ENCODE measurements around the gene GPBP1L1.
"Not testable (repeated sequence)": the region's sequence is repeated elsewhere in the genome, so short reads cannot be mapped to it uniquely, and the experiment has no call there.

The GPBP1L1 gene

DNA sequence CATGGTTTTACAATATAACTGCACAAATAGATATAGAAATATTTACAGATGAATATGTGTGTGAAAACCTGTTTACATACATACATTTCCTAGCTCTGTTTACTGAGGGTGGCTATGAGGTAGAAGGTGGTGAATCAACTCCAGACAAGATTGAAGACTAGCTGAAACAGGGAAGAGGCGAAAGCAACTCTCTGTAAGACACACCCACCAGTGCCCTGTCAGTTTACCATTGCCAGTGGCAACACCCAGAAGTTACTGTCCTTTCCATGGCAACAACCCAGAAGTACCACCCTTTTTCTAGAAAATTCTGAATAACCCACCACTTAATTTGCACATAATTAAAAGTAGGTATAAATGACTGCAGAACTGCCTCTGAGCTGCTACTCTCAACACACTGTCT is 18.3 kb upstream of the GPBP1L1 start:
- H3K9me3 ChIP-seq (ENCODE audit: control insufficient read depth, insufficient read depth, low read length) = no peaks in the 10 kb centered on the region
- H3K27me3 ChIP-seq (ENCODE audit: control insufficient read depth, insufficient read depth, low read length) = no peaks in the 10 kb centered on the region
- no peaks in the 10 kb centered on the region for H3K4me1 ChIP-seq (ENCODE audit: control insufficient read depth, insufficient read depth, low read length)
- no peaks in the 10 kb centered on the region for H3K36me3 ChIP-seq (ENCODE audit: control insufficient read depth, insufficient read depth, low read length)
- no peak overlapping the region for H3K4me3 ChIP-seq (ENCODE audit: low read depth, low read length)
- no peak overlapping the region for H3K9ac ChIP-seq (ENCODE audit: low read depth, low read length)

GRCh38 chr1:45694823-45695222 is 8.5 kb upstream of the GPBP1L1 start:
- Histone ChIP-seq H3K9ac (ENCODE audit: low read depth, low read length) (no peak overlapping the region), H3K27me3 (ENCODE audit: control insufficient read depth, insufficient read depth, low read length) (no peaks in the 10 kb centered on the region), H3K9me3 (ENCODE audit: control insufficient read depth, insufficient read depth, low read length) (no peaks in the 10 kb centered on the region), H3K4me3 (ENCODE audit: low read depth, low read length) (no peak overlapping the region), H3K4me1 (ENCODE audit: control insufficient read depth, insufficient read depth, low read length) (no peaks in the 10 kb centered on the region), H3K36me3 (ENCODE audit: control insufficient read depth, insufficient read depth, low read length) (peaks cover 9% of the 10 kb centered on the region)

GRCh38 chr1:45693811-45694210 is 7.5 kb upstream of the GPBP1L1 start:
- H3K9ac ChIP-seq (ENCODE audit: low read depth, low read length); H3K36me3 ChIP-seq (ENCODE audit: control insufficient read depth, insufficient read depth, low read length): not testable (repeated sequence)

GRCh38 chr1:45687754-45688740 is 1.7 kb upstream of the GPBP1L1 start, which contains the start of gene TMEM69:
Gene TMEM69, plus strand, starts transcription at chr1:45688181. Its CDS starts 2,888 bp downstream, at chr1:45691069.
- Histone ChIP-seq H3K4me1 (ENCODE audit: control insufficient read depth, insufficient read depth, low read length) (no peaks in the 10 kb centered on the region), H3K9me3 (ENCODE audit: control insufficient read depth, insufficient read depth, low read length) (no peaks in the 10 kb centered on the region), H3K4me3 (ENCODE audit: low read depth, low read length) (peak within 1 kb of the TSS; percentile 99), H3K36me3 (ENCODE audit: control insufficient read depth, insufficient read depth, low read length) (peaks cover under 1% of the 10 kb centered on the region), H3K9ac (ENCODE audit: low read depth, low read length) (peak within 1 kb of the TSS; percentile 93), H3K27me3 (ENCODE audit: control insufficient read depth, insufficient read depth, low read length) (no peaks in the 10 kb centered on the region)

More at GRCh38 chr1:45693811-45694210, 7.5 kb upstream of the GPBP1L1 start:
- H3K27me3 ChIP-seq (ENCODE audit: control insufficient read depth, insufficient read depth, low read length); H3K4me3 ChIP-seq (ENCODE audit: low read depth, low read length); H3K9me3 ChIP-seq (ENCODE audit: control insufficient read depth, insufficient read depth, low read length); H3K4me1 ChIP-seq (ENCODE audit: control insufficient read depth, insufficient read depth, low read length): not testable (repeated sequence)

DNA sequence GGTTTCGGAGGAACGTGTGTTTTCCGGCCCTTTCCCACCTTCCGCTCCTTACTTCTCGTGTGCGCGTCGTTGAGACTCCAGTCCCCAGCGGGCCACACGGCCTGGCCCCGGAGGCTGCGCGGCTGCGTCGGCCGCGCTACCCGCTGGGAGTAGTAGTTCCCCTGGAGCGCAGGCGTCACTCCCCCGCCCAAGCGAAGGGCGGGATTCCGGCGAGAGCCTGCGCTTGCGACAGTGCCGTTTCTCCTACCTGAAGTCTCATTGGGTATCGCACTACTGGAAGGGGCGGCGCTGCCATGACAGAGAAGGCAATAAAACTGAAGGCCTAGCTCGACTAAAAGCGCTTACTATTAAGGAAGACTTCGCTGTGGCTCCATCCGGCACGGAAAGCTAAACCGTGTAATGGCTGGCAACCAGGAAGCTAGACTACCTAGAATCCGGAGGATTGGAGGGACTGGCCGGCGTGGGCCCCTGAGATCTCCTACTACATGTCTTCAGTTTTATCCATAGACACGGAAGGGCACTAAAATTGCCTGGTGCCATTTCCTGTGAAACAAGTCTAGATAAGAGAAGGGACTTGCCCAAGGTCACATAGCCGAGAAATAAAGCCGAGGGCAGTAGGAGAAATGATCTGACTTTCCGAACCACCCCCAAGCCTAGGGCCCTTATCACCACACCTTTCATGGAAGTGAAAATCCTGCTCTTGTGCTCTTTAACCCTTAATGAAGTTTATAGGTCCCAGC is 851 bp upstream of the GPBP1L1 start:
- Histone ChIP-seq H3K36me3 (ENCODE audit: control insufficient read depth, insufficient read depth, low read length) (no peaks in the 10 kb centered on the region), H3K27me3 (ENCODE audit: control insufficient read depth, insufficient read depth, low read length) (no peaks in the 10 kb centered on the region), H3K9me3 (ENCODE audit: control insufficient read depth, insufficient read depth, low read length) (no peaks in the 10 kb centered on the region), H3K4me3 (ENCODE audit: low read depth, low read length) (peak overlapping the region; percentile 99), H3K9ac (ENCODE audit: low read depth, low read length) (peak overlapping the region; percentile 93), H3K4me1 (ENCODE audit: control insufficient read depth, insufficient read depth, low read length) (peaks cover 6% of the 10 kb centered on the region)

DNA sequence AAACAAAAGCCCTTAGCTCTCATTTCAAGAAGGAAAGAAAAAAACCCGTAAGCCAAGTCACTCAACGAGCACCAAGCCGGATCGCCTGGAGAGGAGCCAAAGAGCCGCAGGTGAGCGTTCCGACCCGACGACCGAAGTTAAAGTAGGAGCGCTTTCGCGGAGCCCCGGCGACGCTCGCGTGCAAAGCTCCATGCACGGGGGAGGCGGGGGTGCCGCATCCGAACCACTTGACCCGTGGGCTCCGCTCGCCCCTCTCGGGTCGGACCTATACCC is 382 bp downstream of the GPBP1L1 start:
- Histone ChIP-seq H3K4me3 (ENCODE audit: low read depth, low read length) (peak overlapping the region; percentile 99), H3K27me3 (ENCODE audit: control insufficient read depth, insufficient read depth, low read length) (no peaks in the 10 kb centered on the region), H3K36me3 (ENCODE audit: control insufficient read depth, insufficient read depth, low read length) (no peaks in the 10 kb centered on the region), H3K9me3 (ENCODE audit: control insufficient read depth, insufficient read depth, low read length) (no peaks in the 10 kb centered on the region), H3K9ac (ENCODE audit: low read depth, low read length) (peak overlapping the region; percentile 96), H3K4me1 (ENCODE audit: control insufficient read depth, insufficient read depth, low read length) (peaks cover 14% of the 10 kb centered on the region)

DNA sequence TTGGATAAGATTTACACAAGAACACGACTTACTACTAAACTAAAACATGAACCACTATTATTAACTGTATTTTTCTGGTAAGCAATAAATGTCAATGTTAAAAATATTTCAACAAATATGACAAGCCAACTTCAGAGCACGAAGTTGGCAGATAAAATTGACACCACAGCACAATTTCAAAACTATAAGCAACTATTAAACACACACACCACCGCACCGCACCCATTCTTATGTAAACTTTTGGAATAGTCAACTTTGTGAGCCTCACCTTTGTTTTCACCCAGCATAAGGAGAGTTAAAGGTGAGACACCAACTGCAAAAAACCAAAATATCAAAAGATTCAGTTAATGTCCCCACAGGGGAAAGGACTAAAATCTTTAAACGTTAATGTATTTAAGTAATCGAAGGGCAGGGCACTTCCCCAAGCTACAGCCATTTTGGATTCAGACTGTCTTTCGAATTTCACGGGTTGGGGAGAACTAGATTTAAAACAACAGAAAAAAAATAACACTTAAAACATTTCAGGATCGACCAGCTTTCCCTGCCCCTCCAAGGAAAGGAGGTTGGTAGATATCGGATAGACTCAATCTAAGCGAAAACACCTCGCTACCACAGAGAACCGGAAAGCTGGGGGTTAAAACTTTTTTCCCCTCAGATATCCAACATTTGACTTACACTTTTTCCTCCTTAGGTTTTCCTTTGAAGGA is 872 bp downstream of the GPBP1L1 start:
- H3K4me3 ChIP-seq (ENCODE audit: low read depth, low read length) = peak overlapping the region; percentile 99
- no peaks in the 10 kb centered on the region for H3K27me3 ChIP-seq (ENCODE audit: control insufficient read depth, insufficient read depth, low read length)
- H3K9ac ChIP-seq (ENCODE audit: low read depth, low read length) = peak overlapping the region; percentile 96
- H3K36me3 ChIP-seq (ENCODE audit: control insufficient read depth, insufficient read depth, low read length) = no peaks in the 10 kb centered on the region
- peaks cover 16% of the 10 kb centered on the region for H3K4me1 ChIP-seq (ENCODE audit: control insufficient read depth, insufficient read depth, low read length)
- no peaks in the 10 kb centered on the region for H3K9me3 ChIP-seq (ENCODE audit: control insufficient read depth, insufficient read depth, low read length)

DNA sequence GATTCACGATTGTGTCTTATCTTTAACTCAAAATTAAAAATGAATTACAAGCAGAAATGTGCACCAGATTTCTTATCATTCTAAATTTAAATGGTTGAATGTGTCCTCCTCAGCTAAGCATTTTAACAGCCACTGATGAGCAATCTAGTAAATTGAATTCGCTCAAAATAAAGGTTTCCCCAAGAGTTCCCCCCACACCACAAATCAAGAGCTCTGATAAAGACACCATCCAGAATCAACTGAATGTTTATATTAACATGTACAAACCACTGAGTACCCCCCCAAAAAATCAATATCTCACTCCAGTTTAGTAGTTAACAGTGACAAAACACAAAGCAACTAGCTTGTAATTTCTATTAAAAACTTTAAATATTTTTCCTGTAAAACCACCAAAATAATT is 1.9 kb downstream of the GPBP1L1 start:
- Histone ChIP-seq H3K9ac (ENCODE audit: low read depth, low read length) (no peak overlapping the region), H3K4me1 (ENCODE audit: control insufficient read depth, insufficient read depth, low read length) (peaks cover 18% of the 10 kb centered on the region), H3K4me3 (ENCODE audit: low read depth, low read length) (peak overlapping the region; percentile 99)

DNA sequence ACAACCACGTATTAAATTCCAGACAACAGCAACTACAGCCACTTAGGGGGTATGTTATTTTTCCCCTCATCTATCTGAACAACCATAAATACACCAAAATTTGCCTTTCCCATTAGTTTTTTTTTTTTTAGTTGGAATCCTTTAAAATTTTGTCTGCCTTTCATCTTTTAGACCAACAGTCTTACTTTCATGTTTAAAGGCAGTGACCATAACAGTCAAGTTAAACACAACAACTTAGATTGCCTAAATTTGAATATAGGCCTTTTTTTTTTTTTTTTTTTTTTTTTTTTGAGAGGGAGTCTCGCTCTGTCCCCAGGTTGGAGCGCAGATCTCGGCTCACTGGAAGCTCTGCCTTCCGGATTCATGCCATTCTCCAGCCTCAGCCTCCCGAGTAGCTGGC is 3.4 kb downstream of the GPBP1L1 start:
- Histone ChIP-seq H3K4me3 (ENCODE audit: low read depth, low read length) (no peak overlapping the region), H3K9ac (ENCODE audit: low read depth, low read length) (no peak overlapping the region), H3K36me3 (ENCODE audit: control insufficient read depth, insufficient read depth, low read length) (no peaks in the 10 kb centered on the region), H3K27me3 (ENCODE audit: control insufficient read depth, insufficient read depth, low read length) (no peaks in the 10 kb centered on the region), H3K9me3 (ENCODE audit: control insufficient read depth, insufficient read depth, low read length) (no peaks in the 10 kb centered on the region), H3K4me1 (ENCODE audit: control insufficient read depth, insufficient read depth, low read length) (peaks cover 28% of the 10 kb centered on the region)

More for the DNA sequence above, 1.9 kb downstream of the GPBP1L1 start:
- Histone ChIP-seq H3K36me3 (ENCODE audit: control insufficient read depth, insufficient read depth, low read length) (no peaks in the 10 kb centered on the region), H3K27me3 (ENCODE audit: control insufficient read depth, insufficient read depth, low read length) (no peaks in the 10 kb centered on the region), H3K9me3 (ENCODE audit: control insufficient read depth, insufficient read depth, low read length) (no peaks in the 10 kb centered on the region)

DNA sequence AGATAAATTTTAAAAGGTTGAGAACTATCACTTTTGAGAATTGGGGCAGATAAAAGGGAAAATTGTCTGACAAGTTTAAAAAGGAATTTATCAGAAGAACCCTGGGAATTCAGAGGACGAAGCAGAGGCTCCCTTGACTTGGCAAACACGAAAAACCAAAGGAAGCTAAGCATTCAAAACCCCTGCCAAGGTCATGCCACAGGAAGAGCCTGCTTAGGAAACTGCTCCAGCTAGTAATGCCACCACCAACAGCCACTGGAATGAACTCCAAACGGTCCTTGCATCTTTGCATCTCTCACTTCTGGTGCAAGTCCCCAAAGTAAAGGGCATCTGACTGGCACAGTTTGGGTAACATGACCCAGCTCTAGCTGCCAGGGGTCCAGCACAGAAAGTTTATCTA is 7.2 kb downstream of the GPBP1L1 start:
- peaks cover 41% of the 10 kb centered on the region for H3K4me1 ChIP-seq (ENCODE audit: control insufficient read depth, insufficient read depth, low read length)
- no peak overlapping the region for H3K9ac ChIP-seq (ENCODE audit: low read depth, low read length)
- no peak overlapping the region for H3K4me3 ChIP-seq (ENCODE audit: low read depth, low read length)

DNA sequence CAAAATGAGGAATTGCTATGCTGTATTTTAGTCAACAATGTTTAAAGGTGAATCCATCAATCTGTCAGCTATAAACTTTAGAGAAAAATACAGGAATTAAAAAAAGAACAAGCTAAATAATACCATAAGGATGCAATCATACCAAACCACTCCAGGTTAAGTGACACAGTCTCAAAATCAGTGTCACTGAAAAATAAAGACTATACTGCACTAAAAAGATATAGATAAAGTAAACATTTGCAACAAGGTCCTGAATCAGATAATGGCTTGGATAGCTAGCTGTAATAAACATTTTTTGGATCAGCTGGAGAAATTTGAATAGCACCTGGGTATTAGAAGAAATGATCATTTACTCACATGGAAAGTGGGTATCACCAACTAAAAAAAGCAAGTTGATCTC is 7.8 kb downstream of the GPBP1L1 start:
- Histone ChIP-seq H3K27me3 (ENCODE audit: control insufficient read depth, insufficient read depth, low read length) (no peaks in the 10 kb centered on the region), H3K4me1 (ENCODE audit: control insufficient read depth, insufficient read depth, low read length) (peaks cover 42% of the 10 kb centered on the region), H3K4me3 (ENCODE audit: low read depth, low read length) (no peak overlapping the region), H3K9ac (ENCODE audit: low read depth, low read length) (no peak overlapping the region), H3K36me3 (ENCODE audit: control insufficient read depth, insufficient read depth, low read length) (no peaks in the 10 kb centered on the region), H3K9me3 (ENCODE audit: control insufficient read depth, insufficient read depth, low read length) (no peaks in the 10 kb centered on the region)

More for the DNA sequence above, 7.2 kb downstream of the GPBP1L1 start:
- H3K27me3 ChIP-seq (ENCODE audit: control insufficient read depth, insufficient read depth, low read length) = no peaks in the 10 kb centered on the region
- no peaks in the 10 kb centered on the region for H3K36me3 ChIP-seq (ENCODE audit: control insufficient read depth, insufficient read depth, low read length)
- H3K9me3 ChIP-seq (ENCODE audit: control insufficient read depth, insufficient read depth, low read length) = no peaks in the 10 kb centered on the region

Measured in iPS-15b (cell line).